Measurements from ENCODE around the gene AP2B1.

GRCh38 chr17:35660902-35661301 is 73.8 kb downstream of the AP2B1 start:
- no peak for TF ChIP-seq CTCF (IDR thresholded peaks at IDR 0.05; ENCODE audit: low read length)
- no peak for TF ChIP-seq EZH2 (optimal IDR thresholded peaks at IDR 0.05; ENCODE audit: low read depth, low read length)
- TF ChIP-seq EZH2phosphoT487 (IDR thresholded peaks at IDR 0.05; ENCODE audit: low read length) = no peak
